ENCODE measurements around the gene ME3.

ME3 gene

DNA sequence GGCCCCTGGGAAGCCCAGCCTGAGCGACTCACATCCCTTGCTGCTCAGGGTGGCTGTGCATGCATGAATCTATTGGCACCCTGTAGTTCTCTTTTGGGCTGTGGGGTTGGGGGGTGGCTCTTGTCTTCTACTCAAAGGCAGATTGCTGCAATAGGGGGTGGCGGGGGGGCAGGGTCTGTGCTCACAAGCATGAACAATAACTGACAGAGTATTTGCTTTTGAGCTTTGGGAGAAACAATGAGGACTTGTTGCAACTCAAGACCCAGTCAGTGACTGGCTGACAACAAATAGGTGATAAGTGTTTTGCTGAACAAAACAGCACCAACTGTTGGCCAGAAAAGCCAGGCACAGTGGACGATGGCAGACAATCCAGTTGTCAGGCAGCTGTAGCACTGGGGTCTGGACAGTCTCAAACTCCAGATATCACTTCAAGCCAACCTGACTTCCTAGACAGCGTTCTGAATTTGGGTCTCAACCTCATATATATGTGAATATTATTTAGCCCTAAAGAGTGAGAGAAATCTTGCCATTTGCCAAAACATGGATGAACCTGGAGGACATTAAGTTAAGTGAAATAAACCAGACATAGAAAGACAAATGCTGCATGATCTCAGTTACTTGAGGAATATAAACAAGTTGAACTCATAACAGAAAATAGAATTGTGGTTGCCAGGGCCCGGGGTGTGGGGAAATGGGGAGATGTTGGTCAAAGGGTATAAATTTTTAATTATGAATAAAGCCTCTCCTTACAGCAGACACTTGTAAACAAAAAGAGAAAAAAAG lies 61.7 kb downstream of the ME3 start:
- TF ChIP-seq, protein P1, sequence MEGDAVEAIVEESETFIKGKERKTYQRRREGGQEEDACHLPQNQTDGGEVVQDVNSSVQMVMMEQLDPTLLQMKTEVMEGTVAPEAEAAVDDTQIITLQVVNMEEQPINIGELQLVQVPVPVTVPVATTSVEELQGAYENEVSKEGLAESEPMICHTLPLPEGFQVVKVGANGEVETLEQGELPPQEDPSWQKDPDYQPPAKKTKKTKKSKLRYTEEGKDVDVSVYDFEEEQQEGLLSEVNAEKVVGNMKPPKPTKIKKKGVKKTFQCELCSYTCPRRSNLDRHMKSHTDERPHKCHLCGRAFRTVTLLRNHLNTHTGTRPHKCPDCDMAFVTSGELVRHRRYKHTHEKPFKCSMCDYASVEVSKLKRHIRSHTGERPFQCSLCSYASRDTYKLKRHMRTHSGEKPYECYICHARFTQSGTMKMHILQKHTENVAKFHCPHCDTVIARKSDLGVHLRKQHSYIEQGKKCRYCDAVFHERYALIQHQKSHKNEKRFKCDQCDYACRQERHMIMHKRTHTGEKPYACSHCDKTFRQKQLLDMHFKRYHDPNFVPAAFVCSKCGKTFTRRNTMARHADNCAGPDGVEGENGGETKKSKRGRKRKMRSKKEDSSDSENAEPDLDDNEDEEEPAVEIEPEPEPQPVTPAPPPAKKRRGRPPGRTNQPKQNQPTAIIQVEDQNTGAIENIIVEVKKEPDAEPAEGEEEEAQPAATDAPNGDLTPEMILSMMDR (IDR thresholded peaks at IDR 0.05): no peak

DNA sequence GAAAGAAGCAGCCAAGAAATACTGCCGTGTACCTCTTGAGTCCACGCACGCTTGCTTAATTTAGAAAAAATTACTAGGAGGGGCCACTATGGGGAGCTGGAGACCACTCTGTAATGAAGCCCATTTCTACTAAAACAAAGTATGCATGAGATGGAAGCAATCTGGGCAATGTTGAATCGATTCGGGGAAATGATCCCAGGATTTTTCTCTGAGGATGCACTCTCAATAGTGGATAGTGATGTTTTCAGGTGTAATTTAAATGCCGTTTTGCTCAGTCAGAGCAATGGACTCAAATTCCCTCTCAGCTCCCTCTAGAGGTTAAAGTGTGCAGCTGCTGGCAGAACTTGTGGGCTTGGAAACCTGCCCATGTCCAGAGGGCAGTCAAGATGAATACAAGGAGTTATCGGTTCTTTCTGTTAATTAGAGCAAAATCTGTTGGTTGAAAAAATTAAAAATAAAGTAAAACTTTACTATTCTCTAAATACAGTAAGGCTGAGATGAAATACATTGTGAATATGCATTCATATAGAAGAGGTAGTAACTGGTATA lies 64.1 kb downstream of the ME3 start:
- TF ChIP-seq, protein P1 (IDR thresholded peaks at IDR 0.05): peak; percentile 98

DNA sequence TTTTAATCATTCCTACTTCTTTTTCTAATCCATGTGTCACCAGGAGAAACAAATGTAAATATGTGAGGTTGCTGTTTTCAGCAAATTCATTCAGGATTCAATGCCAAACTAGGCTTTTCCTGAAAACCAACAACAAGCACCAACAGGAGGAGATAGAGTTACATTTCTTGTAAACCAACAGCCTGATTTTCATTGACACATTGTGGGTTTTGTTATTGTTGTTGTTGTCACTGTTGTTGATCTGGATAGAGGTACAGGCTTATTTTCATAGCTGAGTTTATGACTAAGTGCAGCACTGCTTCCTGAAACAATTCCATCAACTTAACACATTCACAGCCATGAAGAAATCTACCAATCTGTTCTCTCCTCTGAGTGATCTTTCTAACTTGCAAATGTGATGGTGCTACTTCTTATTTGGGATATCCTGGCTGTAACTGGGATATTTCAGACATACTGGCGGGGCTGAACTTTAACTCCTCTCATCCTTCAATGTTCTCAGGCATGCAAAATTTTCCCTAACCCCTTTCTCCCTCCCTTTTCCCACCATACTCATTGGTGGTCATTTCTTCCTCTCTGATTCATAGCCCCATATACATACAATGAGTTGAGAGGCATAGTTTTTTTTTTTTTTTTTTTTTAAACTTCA lies 65.5 kb downstream of the ME3 start:
- TF ChIP-seq, protein P1 (IDR thresholded peaks at IDR 0.05): no peak

DNA sequence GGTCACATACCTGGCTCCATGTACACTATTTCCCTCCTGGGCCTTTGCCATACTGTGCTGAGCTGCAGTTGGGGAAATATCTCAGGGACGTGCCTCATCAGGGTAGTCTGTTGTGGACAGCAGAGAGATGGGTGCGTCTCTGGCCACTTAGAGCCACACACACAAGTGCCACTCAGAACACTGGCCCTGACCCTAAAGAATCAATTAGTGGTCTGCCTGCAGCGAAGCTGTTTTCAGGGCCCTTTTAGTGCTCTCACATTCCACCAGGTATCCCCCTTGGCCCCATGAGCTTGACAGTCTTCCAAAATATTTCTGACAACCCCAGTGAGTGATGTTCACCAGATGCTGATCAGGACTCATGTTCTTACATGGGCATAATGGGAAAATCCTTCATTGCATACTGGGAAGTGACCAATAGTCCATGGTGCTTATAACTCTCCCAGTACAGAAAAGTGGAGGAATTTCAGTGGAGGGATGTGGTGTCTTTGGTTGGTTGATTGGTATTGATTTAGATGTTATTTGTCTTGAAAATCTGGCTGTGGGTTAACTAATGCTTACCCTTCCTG lies 66.1 kb downstream of the ME3 start:
- TF ChIP-seq, protein P1 (IDR thresholded peaks at IDR 0.05): no peak

DNA sequence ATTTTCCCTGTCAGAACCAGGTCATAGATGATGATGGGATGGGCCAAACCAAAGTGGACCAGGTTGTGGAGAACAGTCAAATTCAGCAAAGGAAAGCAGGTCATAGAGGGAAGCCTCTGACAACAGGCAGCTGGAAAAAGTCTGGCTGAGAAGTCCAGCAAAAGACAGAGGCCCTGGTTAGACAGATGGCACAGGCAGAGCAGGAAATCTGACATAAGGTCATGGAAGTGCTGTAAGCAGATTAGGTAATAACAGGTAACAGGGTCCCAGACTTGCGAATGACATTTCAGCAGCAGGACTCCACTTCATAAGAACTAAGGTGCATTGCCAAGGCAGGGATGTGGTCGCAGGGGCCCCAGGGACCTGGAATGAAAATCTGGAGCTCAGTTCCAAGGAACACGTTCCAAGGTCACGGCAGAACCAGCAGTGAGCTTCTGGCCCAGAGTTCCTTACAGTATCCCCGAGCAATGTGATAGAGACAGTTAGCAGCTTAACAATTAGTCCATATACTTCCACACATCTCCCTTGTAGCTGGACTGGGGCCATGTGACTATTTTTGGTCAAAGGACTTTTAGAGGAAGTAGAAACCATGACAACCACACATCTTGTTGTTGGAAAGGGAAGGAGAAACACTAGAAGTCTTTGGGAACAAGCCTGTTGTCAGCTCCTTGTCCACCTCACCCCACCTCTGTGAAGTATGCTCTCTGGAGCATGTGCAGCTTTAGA lies 75.4 kb downstream of the ME3 start:
- TF ChIP-seq, protein P1 (IDR thresholded peaks at IDR 0.05): no peak

DNA sequence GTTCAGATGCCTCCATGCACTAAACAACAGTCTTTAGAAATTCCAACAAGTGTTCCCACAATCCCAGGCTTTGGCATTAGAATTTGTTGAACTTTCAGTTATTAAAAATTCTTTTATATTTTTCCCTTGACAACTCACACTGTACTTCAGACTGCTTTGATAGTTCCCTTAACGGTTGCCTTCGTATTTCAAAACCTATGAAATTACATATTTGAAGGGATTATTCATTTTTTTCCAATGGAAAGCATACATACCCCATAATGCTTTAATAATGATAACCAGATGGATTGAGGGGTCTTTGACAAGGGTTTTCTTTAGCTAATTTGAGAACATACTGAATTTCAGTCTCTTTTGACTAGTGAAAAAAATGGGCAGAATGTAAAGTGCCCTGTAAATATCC lies 76.5 kb downstream of the ME3 start:
- TF ChIP-seq, protein P1 (IDR thresholded peaks at IDR 0.05): no peak

DNA sequence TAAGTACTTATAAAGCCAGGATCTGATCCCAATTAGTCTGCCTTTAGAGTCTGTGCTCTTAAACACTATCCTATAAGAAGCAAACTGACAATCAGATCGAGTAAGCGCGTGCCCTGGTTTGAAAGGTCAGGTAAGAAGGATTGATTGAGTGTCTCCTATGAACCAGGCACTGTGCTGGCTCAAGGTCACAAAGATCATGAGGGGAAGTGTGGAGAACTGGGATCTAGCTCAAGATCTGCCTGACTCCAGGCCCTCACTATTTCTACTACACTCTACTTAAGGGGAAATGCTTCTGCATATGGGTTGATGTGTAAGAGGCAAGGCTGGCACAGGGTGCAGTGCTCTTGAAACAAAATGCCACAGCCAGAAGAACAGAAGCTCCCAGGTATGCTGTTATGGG lies 77.0 kb downstream of the ME3 start:
- TF ChIP-seq, protein P1 (IDR thresholded peaks at IDR 0.05): no peak

Data from LNCAP (cell line).